Measurements from ENCODE around the gene AIFM1.

DNA sequence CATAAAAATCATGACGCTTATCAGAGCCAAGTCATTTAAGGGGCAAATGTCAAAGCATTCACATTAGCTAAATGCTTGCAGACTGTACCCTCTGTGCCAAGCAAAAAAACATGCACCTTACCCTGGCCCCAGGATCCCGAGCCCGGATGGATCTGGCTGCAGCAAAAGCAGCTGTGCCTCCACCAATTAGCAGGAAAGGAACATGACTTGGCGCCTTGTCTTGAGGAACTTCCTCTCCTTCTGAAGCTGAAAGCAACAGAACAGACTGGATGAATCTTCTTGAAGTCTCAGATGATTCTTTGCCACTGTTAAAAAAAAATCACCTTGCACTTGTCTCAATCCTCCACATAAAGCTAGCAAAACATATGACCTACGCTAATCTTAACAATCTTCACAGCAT lies 18.0 kb downstream of the AIFM1 start:
- TF ChIP-seq POLR2A (IDR thresholded peaks at IDR 0.05; ENCODE audit: low read length) (no peak), GATA1 (IDR thresholded peaks at IDR 0.05; ENCODE audit: low read depth, low read length) (no peak)

Measured in erythroblast (primary cell).